ENCODE data around the gene PARP3. TPM values are rescaled to one million over a fixed set of nuclear protein-coding genes. Genes with fewer than 3 reads are reported as not detected.

The PARP3 gene

GRCh38 chr3:51997172-51997571 is 55.0 kb downstream of the PARP3 start:
- peaks cover 22% of the 10 kb centered on the region for H3K4me1 ChIP-seq (ENCODE audit: control insufficient read depth, insufficient read depth, low read length)
- no peak overlapping the region for H3K9ac ChIP-seq (ENCODE audit: low read depth, low read length)
- H3K9me3 ChIP-seq (replicated peaks; ENCODE audit: low read length) = no peaks in the 10 kb centered on the region
- H3K27me3 ChIP-seq (ENCODE audit: control insufficient read depth, insufficient read depth, low read length) = peaks cover 3% of the 10 kb centered on the region
- H3K4me2 ChIP-seq (ENCODE audit: low read length) = no peak overlapping the region
- no peak overlapping the region for H3K4me3 ChIP-seq (ENCODE audit: low read length)
- H3K36me3 ChIP-seq (ENCODE audit: insufficient read depth, low read length) = peaks cover 30% of the 10 kb centered on the region

- H3K4me2 ChIP-seq (ENCODE audit: low read length) = no peak overlapping the region
- peaks cover 3% of the 10 kb centered on the region for H3K27me3 ChIP-seq (ENCODE audit: control insufficient read depth, insufficient read depth, low read length)
- H3K36me3 ChIP-seq (ENCODE audit: insufficient read depth, low read length) = peaks cover 22% of the 10 kb centered on the region
- no peaks in the 10 kb centered on the region for H3K9me3 ChIP-seq (replicated peaks; ENCODE audit: low read length)
- H3K9ac ChIP-seq (ENCODE audit: low read depth, low read length) = no peak overlapping the region
- H3K4me3 ChIP-seq (ENCODE audit: low read length) = no peak overlapping the region
- H3K4me1 ChIP-seq (ENCODE audit: control insufficient read depth, insufficient read depth, low read length) = peaks cover 16% of the 10 kb centered on the region
Observed at GRCh38 chr3:51997935-51998596, 55.9 kb downstream of the PARP3 start.

Small RNAs within 50 kb of the gene (small RNA-seq; reads per million reads assigned to genes)
- gene AC115284.1 = not detected

Measured in skeletal muscle satellite cell (primary cell).